ENCODE data around the gene GNA15.
A peak's percentile ranks its signal among the peaks of the same experiment; 100 is the strongest.

- TF ChIP-seq POLR2A (IDR thresholded peaks at IDR 0.05) (no peak), CTCF (IDR thresholded peaks at IDR 0.05 in 8 of 11, conservative IDR thresholded peaks at IDR 0.05 in 3 of 11) (no peak), POLR2AphosphoS5 (IDR thresholded peaks at IDR 0.05) (peak in 2 of 3 donors; percentile 24 to 54)
Observed at GRCh38 chr19:3123088-3123721, 12.6 kb upstream of the GNA15 start.

All from spleen (tissue), 7 donors.